ENCODE results near the gene ULK2.
"Not testable (repeated sequence)": the region's sequence is repeated elsewhere in the genome, so short reads cannot be mapped to it uniquely, and the experiment has no call there.

The ULK2 gene

DNA sequence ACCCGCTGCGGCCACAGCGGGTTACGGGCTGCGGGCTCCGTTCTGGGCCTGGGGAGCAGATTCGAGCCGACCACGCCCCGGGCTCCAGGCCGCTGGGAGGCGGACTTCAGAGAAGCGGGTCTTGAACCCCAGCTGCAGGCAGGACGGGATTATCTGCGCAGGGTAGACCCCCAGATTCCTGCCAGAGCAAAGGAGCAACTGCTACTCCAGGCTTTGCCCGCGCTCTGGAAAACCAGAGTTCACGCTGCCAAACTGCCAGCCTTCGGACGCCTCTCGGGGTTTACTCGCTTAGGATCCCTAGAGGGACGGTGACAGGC is 301 bp upstream of the ULK2 start:
- Histone ChIP-seq H2BK5ac (ENCODE audit: low read depth, low read length, poor library complexity) (no peak overlapping the region), H3K27ac (ENCODE audit: low read depth, low read length) (no peak overlapping the region), H4K12ac (ENCODE audit: low read depth, low read length) (peak overlapping the region; percentile 10), H3K4ac (ENCODE audit: low read depth, low read length) (peak overlapping the region; percentile 52), H3K23ac (ENCODE audit: low read length) (no peak overlapping the region), H2BK12ac (ENCODE audit: low read length) (no peak overlapping the region), H4K8ac (ENCODE audit: low read depth, low read length) (peak overlapping the region; percentile 96), H3K36me3 (ENCODE audit: control insufficient read depth in 1 of 2, insufficient read depth in 2 of 2, low read length in 2 of 2) (peaks cover 0 to 1% of the 10 kb centered on the region in 2 experiments), H3K9ac (ENCODE audit: low read length) (peak overlapping the region; percentile 63), H3K14ac (ENCODE audit: low read length) (peak overlapping the region; percentile 83), H2AFZ (ENCODE audit: insufficient read depth, low read length, poor library complexity) (peak overlapping the region; percentile 88), H2AK5ac (ENCODE audit: low read length) (no peak overlapping the region), H3K79me1 (ENCODE audit: low read length) (peaks cover 13% of the 10 kb centered on the region), H3K4me1 (ENCODE audit: control insufficient read depth in 1 of 2, insufficient read depth in 2 of 2, low read length in 2 of 2) (peaks cover 3 to 4% of the 10 kb centered on the region in 2 experiments), H4K91ac (ENCODE audit: low read depth, low read length) (peak overlapping the region; percentile 92), H3K18ac (ENCODE audit: low read length) (peak overlapping the region; percentile 63), H3K9me3 (ENCODE audit: insufficient read depth, low read depth, low read length) (no peaks in the 10 kb centered on the region), H3K79me2 (ENCODE audit: control insufficient read depth, insufficient read depth, low read length, poor library complexity) (peaks cover 11% of the 10 kb centered on the region), H3K4me3 (ENCODE audit: low read depth, low read length) (peak overlapping the region; percentile 89), H2BK120ac (ENCODE audit: insufficient read depth, low read length, poor library complexity) (peak overlapping the region; percentile 85), H3K4me2 (ENCODE audit: low read length) (peak overlapping the region; percentile 96), H3K27me3 (ENCODE audit: insufficient read depth, low read length) (no peaks in the 10 kb centered on the region)
- no peak for DNase-seq
- WGBS (ENCODE audit: extremely low coverage, insufficient coverage, insufficient read length) = no CpG with 5 or more reads among the region's 23 CpGs

GRCh38 chr17:19867079-19867328 is 732 bp downstream of the ULK2 start:
- Histone ChIP-seq H3K4me3 (ENCODE audit: low read depth, low read length) (peak overlapping the region; percentile 89), H2AFZ (ENCODE audit: insufficient read depth, low read length, poor library complexity) (peak overlapping the region; percentile 85), H4K12ac (ENCODE audit: low read depth, low read length) (peak overlapping the region; percentile 45), H3K14ac (ENCODE audit: low read length) (peak overlapping the region; percentile 45), H2BK12ac (ENCODE audit: low read length) (no peak overlapping the region), H3K79me1 (ENCODE audit: low read length) (peaks cover 13% of the 10 kb centered on the region), H2AK5ac (ENCODE audit: low read length) (no peak overlapping the region), H3K4ac (ENCODE audit: low read depth, low read length) (peak overlapping the region; percentile 24), H3K27me3 (ENCODE audit: insufficient read depth, low read length) (no peaks in the 10 kb centered on the region), H3K4me2 (ENCODE audit: low read length) (peak overlapping the region; percentile 96), H3K23ac (ENCODE audit: low read length) (no peak overlapping the region), H3K18ac (ENCODE audit: low read length) (peak overlapping the region; percentile 24), H3K36me3 (ENCODE audit: control insufficient read depth in 1 of 2, insufficient read depth in 2 of 2, low read length in 2 of 2) (peaks cover 0 to 1% of the 10 kb centered on the region in 2 experiments), H2BK5ac (ENCODE audit: low read depth, low read length, poor library complexity) (peak overlapping the region; percentile 16), H3K4me1 (ENCODE audit: control insufficient read depth in 1 of 2, insufficient read depth in 2 of 2, low read length in 2 of 2) (peaks cover 3 to 4% of the 10 kb centered on the region in 2 experiments), H3K9ac (ENCODE audit: low read length) (peak overlapping the region; percentile 92), H3K79me2 (ENCODE audit: control insufficient read depth, insufficient read depth, low read length, poor library complexity) (peaks cover 11% of the 10 kb centered on the region), H4K91ac (ENCODE audit: low read depth, low read length) (peak overlapping the region; percentile 92), H2BK120ac (ENCODE audit: insufficient read depth, low read length, poor library complexity) (peak overlapping the region; percentile 26), H3K27ac (ENCODE audit: low read depth, low read length) (peak overlapping the region; percentile 37), H4K8ac (ENCODE audit: low read depth, low read length) (peak overlapping the region; percentile 96), H3K9me3 (ENCODE audit: insufficient read depth, low read depth, low read length) (no peaks in the 10 kb centered on the region)
- DNase-seq = peak; percentile 56 to 61
- no CpG with 5 or more reads among the region's 27 CpGs for WGBS (ENCODE audit: extremely low coverage, insufficient coverage, insufficient read length)

DNA sequence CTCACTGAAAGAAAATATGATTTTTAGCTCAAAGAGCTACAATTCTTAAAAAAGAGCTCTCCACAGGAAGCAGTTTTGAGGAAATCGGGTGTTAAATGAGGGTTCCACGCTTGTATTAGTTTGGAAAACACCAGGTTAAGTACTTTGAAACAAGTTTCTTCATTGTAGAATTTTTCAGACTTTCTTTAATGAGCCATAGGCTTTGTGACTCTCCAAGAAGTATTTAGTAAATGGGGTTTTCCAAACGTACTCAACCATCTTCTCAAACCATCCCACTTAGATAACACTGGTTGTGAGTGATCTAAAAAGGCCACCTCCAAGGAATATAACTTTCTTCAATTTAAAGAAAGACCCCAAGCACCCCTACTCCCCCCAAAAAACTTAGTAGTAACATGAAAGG is 2.7 kb downstream of the ULK2 start:
- Histone ChIP-seq H3K79me2 (ENCODE audit: control insufficient read depth, insufficient read depth, low read length, poor library complexity) (peaks cover 11% of the 10 kb centered on the region), H3K14ac (ENCODE audit: low read length) (no peak overlapping the region), H3K27me3 (ENCODE audit: insufficient read depth, low read length) (no peaks in the 10 kb centered on the region), H3K4me2 (ENCODE audit: low read length) (no peak overlapping the region), H3K9ac (ENCODE audit: low read length) (no peak overlapping the region), H2BK5ac (ENCODE audit: low read depth, low read length, poor library complexity) (no peak overlapping the region), H3K4me3 (ENCODE audit: low read depth, low read length) (no peak overlapping the region), H4K91ac (ENCODE audit: low read depth, low read length) (no peak overlapping the region), H3K79me1 (ENCODE audit: low read length) (peaks cover 13% of the 10 kb centered on the region), H4K8ac (ENCODE audit: low read depth, low read length) (no peak overlapping the region), H2BK120ac (ENCODE audit: insufficient read depth, low read length, poor library complexity) (no peak overlapping the region), H3K4me1 (ENCODE audit: control insufficient read depth in 1 of 2, insufficient read depth in 2 of 2, low read length in 2 of 2) (peaks cover 3 to 4% of the 10 kb centered on the region in 2 experiments), H4K12ac (ENCODE audit: low read depth, low read length) (no peak overlapping the region), H3K18ac (ENCODE audit: low read length) (no peak overlapping the region), H3K4ac (ENCODE audit: low read depth, low read length) (no peak overlapping the region), H2BK12ac (ENCODE audit: low read length) (no peak overlapping the region), H3K27ac (ENCODE audit: low read depth, low read length) (no peak overlapping the region), H3K36me3 (ENCODE audit: control insufficient read depth in 1 of 2, insufficient read depth in 2 of 2, low read length in 2 of 2) (peaks cover 0 to 1% of the 10 kb centered on the region in 2 experiments), H3K23ac (ENCODE audit: low read length) (no peak overlapping the region), H2AFZ (ENCODE audit: insufficient read depth, low read length, poor library complexity) (no peak overlapping the region), H3K9me3 (ENCODE audit: insufficient read depth, low read depth, low read length) (no peaks in the 10 kb centered on the region), H2AK5ac (ENCODE audit: low read length) (no peak overlapping the region)
- WGBS (ENCODE audit: extremely low coverage, insufficient coverage, insufficient read length) = no CpG with 5 or more reads among the region's 3 CpGs
- DNase-seq = no peak

DNA sequence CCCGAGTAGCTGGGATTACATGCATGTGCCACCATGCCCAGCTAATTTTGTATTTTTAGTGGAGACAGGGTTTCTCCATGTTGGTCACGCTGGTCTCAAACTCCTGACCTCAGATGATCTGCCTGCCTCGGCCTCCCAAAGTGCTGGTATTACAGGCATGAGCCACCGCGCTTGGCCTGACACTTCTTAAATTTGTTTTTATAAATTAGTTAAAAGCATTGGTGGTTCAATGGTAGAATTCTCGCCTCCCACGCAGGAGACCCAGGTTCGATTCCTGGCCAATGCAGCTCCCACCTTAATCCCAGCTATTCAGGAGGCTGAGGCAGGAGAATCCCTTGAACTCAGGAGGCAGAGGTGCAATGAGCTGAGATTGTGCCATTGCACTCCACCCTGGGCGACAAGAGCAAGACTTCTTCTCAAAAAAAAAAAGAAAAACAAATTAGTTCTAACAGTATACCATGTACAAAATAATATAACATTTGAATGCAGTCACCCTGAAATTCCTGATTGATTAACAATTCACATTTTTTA is 7.0 kb downstream of the ULK2 start:
- H3K27me3 ChIP-seq (ENCODE audit: insufficient read depth, low read length); H4K12ac ChIP-seq (ENCODE audit: low read depth, low read length); H2BK120ac ChIP-seq (ENCODE audit: insufficient read depth, low read length, poor library complexity); H4K91ac ChIP-seq (ENCODE audit: low read depth, low read length); H3K23ac ChIP-seq (ENCODE audit: low read length); H3K79me1 ChIP-seq (ENCODE audit: low read length); H2BK5ac ChIP-seq (ENCODE audit: low read depth, low read length, poor library complexity); H3K9me3 ChIP-seq (ENCODE audit: insufficient read depth, low read depth, low read length); H3K18ac ChIP-seq (ENCODE audit: low read length); H2AK5ac ChIP-seq (ENCODE audit: low read length); H3K4me3 ChIP-seq (ENCODE audit: low read depth, low read length); DNase-seq; H3K79me2 ChIP-seq (ENCODE audit: control insufficient read depth, insufficient read depth, low read length, poor library complexity); H3K27ac ChIP-seq (ENCODE audit: low read depth, low read length); H3K4me1 ChIP-seq (ENCODE audit: control insufficient read depth in 1 of 2, insufficient read depth in 2 of 2, low read length in 2 of 2); H2AFZ ChIP-seq (ENCODE audit: insufficient read depth, low read length, poor library complexity); H3K14ac ChIP-seq (ENCODE audit: low read length); H3K36me3 ChIP-seq (ENCODE audit: control insufficient read depth in 1 of 2, insufficient read depth in 2 of 2, low read length in 2 of 2); H4K8ac ChIP-seq (ENCODE audit: low read depth, low read length); H2BK12ac ChIP-seq (ENCODE audit: low read length); H3K4me2 ChIP-seq (ENCODE audit: low read length); H3K4ac ChIP-seq (ENCODE audit: low read depth, low read length); H3K9ac ChIP-seq (ENCODE audit: low read length): not testable (repeated sequence)
- no CpG with 5 or more reads among the region's 9 CpGs for WGBS (ENCODE audit: extremely low coverage, insufficient coverage, insufficient read length)

Data from trophoblast cell (in vitro differentiated cells and primary cell).